Measurements from ENCODE around the gene FERD3L.

The FERD3L gene

GRCh38 chr7:19143881-19144574 is 1.2 kb downstream of the FERD3L start:
- peaks cover 0 to 16% (median 9%) of the 10 kb centered on the region in 5 donors for H3K4me1 ChIP-seq (ENCODE audit: control insufficient read depth in 5 of 5, insufficient read depth in 5 of 5, low read length in 5 of 5)
- peaks cover 17 to 29% (median 23%) of the 10 kb centered on the region in 5 donors for H3K27me3 ChIP-seq (ENCODE audit: control insufficient read depth in 5 of 5, insufficient read depth in 4 of 5, low read length in 5 of 5)
- H3K9me3 ChIP-seq (ENCODE audit: control insufficient read depth in 5 of 5, low read length in 5 of 5): peaks cover 0 to 7% (median 0%) of the 10 kb centered on the region in 5 donors
- peak overlapping the region; percentile 35 to 61 (median 46) for H3K4me3 ChIP-seq (ENCODE audit: low read depth in 1 of 5, low read length in 5 of 5)
- no peaks in the 10 kb centered on the region for H3K36me3 ChIP-seq (ENCODE audit: control insufficient read depth in 5 of 5, insufficient read depth in 5 of 5, low read length in 5 of 5)
- H3K9ac ChIP-seq (ENCODE audit: low read length in 5 of 5): no peak overlapping the region
- no peak overlapping the region for H3K27ac ChIP-seq (ENCODE audit: low read depth, low read length)

GRCh38 chr7:19139706-19140327 is 5.4 kb downstream of the FERD3L start:
- H3K27ac ChIP-seq (ENCODE audit: low read depth, low read length): no peak overlapping the region
- H3K27me3 ChIP-seq (ENCODE audit: control insufficient read depth in 5 of 5, insufficient read depth in 4 of 5, low read length in 5 of 5): peaks cover 8 to 17% (median 12%) of the 10 kb centered on the region in 5 donors
- peaks cover 0 to under 1% (median 0%) of the 10 kb centered on the region in 5 donors for H3K9me3 ChIP-seq (ENCODE audit: control insufficient read depth in 5 of 5, low read length in 5 of 5)
- H3K9ac ChIP-seq (ENCODE audit: low read length in 5 of 5): no peak overlapping the region
- H3K36me3 ChIP-seq (ENCODE audit: control insufficient read depth in 5 of 5, insufficient read depth in 5 of 5, low read length in 5 of 5): no peaks in the 10 kb centered on the region
- no peak overlapping the region for H3K4me3 ChIP-seq (ENCODE audit: low read depth in 1 of 5, low read length in 5 of 5)
- H3K4me1 ChIP-seq (ENCODE audit: control insufficient read depth in 5 of 5, insufficient read depth in 5 of 5, low read length in 5 of 5): peaks cover 0 to 12% (median 5%) of the 10 kb centered on the region in 5 donors

- peaks cover 0 to 10% (median 0%) of the 10 kb centered on the region in 5 donors for H3K27me3 ChIP-seq (ENCODE audit: control insufficient read depth in 5 of 5, insufficient read depth in 4 of 5, low read length in 5 of 5)
- H3K27ac ChIP-seq (ENCODE audit: low read depth, low read length): no peak overlapping the region
- no peak overlapping the region for H3K4me3 ChIP-seq (ENCODE audit: low read depth in 1 of 5, low read length in 5 of 5)
- H3K4me1 ChIP-seq (ENCODE audit: control insufficient read depth in 5 of 5, insufficient read depth in 5 of 5, low read length in 5 of 5): no peaks in the 10 kb centered on the region
- no peaks in the 10 kb centered on the region for H3K9me3 ChIP-seq (ENCODE audit: control insufficient read depth in 5 of 5, low read length in 5 of 5)
- H3K36me3 ChIP-seq (ENCODE audit: control insufficient read depth in 5 of 5, insufficient read depth in 5 of 5, low read length in 5 of 5): no peaks in the 10 kb centered on the region
- no peak overlapping the region for H3K9ac ChIP-seq (ENCODE audit: low read length in 5 of 5)
Observed at GRCh38 chr7:19133886-19134285, 11.3 kb downstream of the FERD3L start.

GRCh38 chr7:19133390-19133789 is 11.8 kb downstream of the FERD3L start:
- no peaks in the 10 kb centered on the region for H3K36me3 ChIP-seq (ENCODE audit: control insufficient read depth in 5 of 5, insufficient read depth in 5 of 5, low read length in 5 of 5)
- H3K27me3 ChIP-seq (ENCODE audit: control insufficient read depth in 5 of 5, insufficient read depth in 4 of 5, low read length in 5 of 5): peaks cover 0 to 10% (median 0%) of the 10 kb centered on the region in 5 donors
- H3K4me3 ChIP-seq (ENCODE audit: low read depth in 1 of 5, low read length in 5 of 5): no peak overlapping the region
- H3K4me1 ChIP-seq (ENCODE audit: control insufficient read depth in 5 of 5, insufficient read depth in 5 of 5, low read length in 5 of 5): no peaks in the 10 kb centered on the region
- H3K9me3 ChIP-seq (ENCODE audit: control insufficient read depth in 5 of 5, low read length in 5 of 5): no peaks in the 10 kb centered on the region
- H3K27ac ChIP-seq (ENCODE audit: low read depth, low read length): no peak overlapping the region
- H3K9ac ChIP-seq (ENCODE audit: low read length in 5 of 5): no peak overlapping the region

GRCh38 chr7:19128856-19129255 is 16.4 kb downstream of the FERD3L start:
- H3K27ac ChIP-seq (ENCODE audit: low read depth, low read length): no peak overlapping the region
- H3K9ac ChIP-seq (ENCODE audit: low read length in 5 of 5): no peak overlapping the region
- no peaks in the 10 kb centered on the region for H3K4me1 ChIP-seq (ENCODE audit: control insufficient read depth in 5 of 5, insufficient read depth in 5 of 5, low read length in 5 of 5)
- no peaks in the 10 kb centered on the region for H3K9me3 ChIP-seq (ENCODE audit: control insufficient read depth in 5 of 5, low read length in 5 of 5)
- peaks cover 0 to 10% (median 0%) of the 10 kb centered on the region in 5 donors for H3K27me3 ChIP-seq (ENCODE audit: control insufficient read depth in 5 of 5, insufficient read depth in 4 of 5, low read length in 5 of 5)
- H3K4me3 ChIP-seq (ENCODE audit: low read depth in 1 of 5, low read length in 5 of 5): no peak overlapping the region
- H3K36me3 ChIP-seq (ENCODE audit: control insufficient read depth in 5 of 5, insufficient read depth in 5 of 5, low read length in 5 of 5): no peaks in the 10 kb centered on the region

GRCh38 chr7:19121977-19122588 is 23.1 kb downstream of the FERD3L start:
- Histone ChIP-seq H3K4me3 (ENCODE audit: low read depth in 1 of 5, low read length in 5 of 5) (no peak overlapping the region), H3K27me3 (ENCODE audit: control insufficient read depth in 5 of 5, insufficient read depth in 4 of 5, low read length in 5 of 5) (peaks cover 0 to 10% (median 0%) of the 10 kb centered on the region in 5 donors), H3K9ac (ENCODE audit: low read length in 5 of 5) (no peak overlapping the region), H3K27ac (ENCODE audit: low read depth, low read length) (no peak overlapping the region), H3K36me3 (ENCODE audit: control insufficient read depth in 5 of 5, insufficient read depth in 5 of 5, low read length in 5 of 5) (no peaks in the 10 kb centered on the region), H3K4me1 (ENCODE audit: control insufficient read depth in 5 of 5, insufficient read depth in 5 of 5, low read length in 5 of 5) (peaks cover 0 to 17% (median 11%) of the 10 kb centered on the region in 5 donors), H3K9me3 (ENCODE audit: control insufficient read depth in 5 of 5, low read length in 5 of 5) (no peaks in the 10 kb centered on the region)

- peaks cover 0 to 18% (median 7%) of the 10 kb centered on the region in 5 donors for H3K27me3 ChIP-seq (ENCODE audit: control insufficient read depth in 5 of 5, insufficient read depth in 4 of 5, low read length in 5 of 5)
- no peaks in the 10 kb centered on the region for H3K9me3 ChIP-seq (ENCODE audit: control insufficient read depth in 5 of 5, low read length in 5 of 5)
- no peak overlapping the region for H3K9ac ChIP-seq (ENCODE audit: low read length in 5 of 5)
- no peaks in the 10 kb centered on the region for H3K36me3 ChIP-seq (ENCODE audit: control insufficient read depth in 5 of 5, insufficient read depth in 5 of 5, low read length in 5 of 5)
- no peak overlapping the region for H3K27ac ChIP-seq (ENCODE audit: low read depth, low read length)
- peaks cover 0 to 29% (median 19%) of the 10 kb centered on the region in 5 donors for H3K4me1 ChIP-seq (ENCODE audit: control insufficient read depth in 5 of 5, insufficient read depth in 5 of 5, low read length in 5 of 5)
- H3K4me3 ChIP-seq (ENCODE audit: low read depth in 1 of 5, low read length in 5 of 5): no peak overlapping the region
Observed at GRCh38 chr7:19119870-19120486, 25.2 kb downstream of the FERD3L start.

GRCh38 chr7:19119372-19119771 is 25.8 kb downstream of the FERD3L start:
- H3K4me1 ChIP-seq (ENCODE audit: control insufficient read depth in 5 of 5, insufficient read depth in 5 of 5, low read length in 5 of 5): peaks cover 0 to 30% (median 22%) of the 10 kb centered on the region in 5 donors
- no peak overlapping the region for H3K27ac ChIP-seq (ENCODE audit: low read depth, low read length)
- peaks cover 0 to 22% (median 7%) of the 10 kb centered on the region in 5 donors for H3K27me3 ChIP-seq (ENCODE audit: control insufficient read depth in 5 of 5, insufficient read depth in 4 of 5, low read length in 5 of 5)
- no peaks in the 10 kb centered on the region for H3K9me3 ChIP-seq (ENCODE audit: control insufficient read depth in 5 of 5, low read length in 5 of 5)
- no peaks in the 10 kb centered on the region for H3K36me3 ChIP-seq (ENCODE audit: control insufficient read depth in 5 of 5, insufficient read depth in 5 of 5, low read length in 5 of 5)
- H3K9ac ChIP-seq (ENCODE audit: low read length in 5 of 5): no peak overlapping the region
- H3K4me3 ChIP-seq (ENCODE audit: low read depth in 1 of 5, low read length in 5 of 5): no peak overlapping the region

GRCh38 chr7:19118636-19119371 is 26.4 kb downstream of the FERD3L start:
- peaks cover 0 to 32% (median 25%) of the 10 kb centered on the region in 5 donors for H3K4me1 ChIP-seq (ENCODE audit: control insufficient read depth in 5 of 5, insufficient read depth in 5 of 5, low read length in 5 of 5)
- H3K27me3 ChIP-seq (ENCODE audit: control insufficient read depth in 5 of 5, insufficient read depth in 4 of 5, low read length in 5 of 5): peaks cover 0 to 22% (median 7%) of the 10 kb centered on the region in 5 donors
- H3K9me3 ChIP-seq (ENCODE audit: control insufficient read depth in 5 of 5, low read length in 5 of 5): no peaks in the 10 kb centered on the region
- H3K36me3 ChIP-seq (ENCODE audit: control insufficient read depth in 5 of 5, insufficient read depth in 5 of 5, low read length in 5 of 5): no peaks in the 10 kb centered on the region
- H3K9ac ChIP-seq (ENCODE audit: low read length in 5 of 5): no peak overlapping the region
- peak overlapping the region; percentile 57 to 100 (median 86) for H3K4me3 ChIP-seq (ENCODE audit: low read depth in 1 of 5, low read length in 5 of 5)
- peak overlapping the region; percentile 79 for H3K27ac ChIP-seq (ENCODE audit: low read depth, low read length)

All from subcutaneous abdominal adipose tissue (tissue), 5 donors.